HG03342 (cell line): ENCODE measurements around the gene ARID1B.
"Not testable (repeated sequence)": the region's sequence is repeated elsewhere in the genome, so short reads cannot be mapped to it uniquely, and the experiment has no call there.

ENCODE experiments used
- ATAC-seq: cut with Tn5 transposase; IDR thresholded peaks from one replicate; pipeline ENCODE4 v1.9.1; 2021; ENCODE audit warnings: mild to moderate bottlenecking, moderate library complexity; ENCODE audit not compliant: unreplicated experiment

The ARID1B gene

GRCh38 chr6:157038610-157039009 lies 261.4 kb downstream of the ARID1B start:
- ATAC-seq: no peak

DNA sequence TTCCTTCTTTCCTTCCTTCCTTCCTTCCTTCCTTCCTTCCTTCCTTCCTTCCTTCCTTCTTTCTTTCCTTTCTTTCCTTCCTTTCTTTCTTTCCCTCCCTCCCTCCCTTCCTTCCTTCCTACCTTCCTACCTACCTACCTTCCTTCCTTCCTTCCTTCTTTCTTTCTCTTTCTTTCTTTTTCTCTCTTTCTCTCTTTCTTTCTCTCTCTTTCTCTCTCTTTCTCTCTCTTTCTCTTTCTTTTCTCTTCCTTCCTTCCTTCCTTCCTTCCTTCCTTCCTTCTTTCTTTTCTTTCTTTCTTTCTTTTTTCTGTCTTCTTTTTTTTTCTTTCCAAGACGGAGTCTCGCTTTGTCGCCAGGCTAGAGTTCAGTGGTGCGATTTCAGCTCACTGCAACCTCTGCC lies 262.5 kb downstream of the ARID1B start:
- not testable (repeated sequence) for ATAC-seq

DNA sequence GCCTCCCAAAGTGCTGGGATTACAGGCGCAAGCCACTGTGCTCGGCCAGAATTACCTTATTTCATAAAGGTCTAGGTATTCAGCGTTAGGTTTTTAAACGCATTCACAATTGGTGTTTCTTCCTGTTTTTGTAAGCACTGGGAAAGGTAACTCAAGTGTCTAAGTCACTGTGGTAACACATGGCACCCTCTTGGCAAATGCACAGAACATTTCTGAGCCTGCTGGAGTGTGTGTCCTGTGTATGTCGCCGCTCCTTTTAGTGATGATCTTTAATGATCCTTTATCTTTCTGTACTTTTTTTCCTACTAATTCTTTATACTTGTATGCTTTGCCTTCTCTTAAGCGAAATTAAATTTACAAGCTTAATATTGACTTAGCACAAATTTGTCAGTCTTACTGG lies 263.0 kb downstream of the ARID1B start:
- ATAC-seq: no peak

DNA sequence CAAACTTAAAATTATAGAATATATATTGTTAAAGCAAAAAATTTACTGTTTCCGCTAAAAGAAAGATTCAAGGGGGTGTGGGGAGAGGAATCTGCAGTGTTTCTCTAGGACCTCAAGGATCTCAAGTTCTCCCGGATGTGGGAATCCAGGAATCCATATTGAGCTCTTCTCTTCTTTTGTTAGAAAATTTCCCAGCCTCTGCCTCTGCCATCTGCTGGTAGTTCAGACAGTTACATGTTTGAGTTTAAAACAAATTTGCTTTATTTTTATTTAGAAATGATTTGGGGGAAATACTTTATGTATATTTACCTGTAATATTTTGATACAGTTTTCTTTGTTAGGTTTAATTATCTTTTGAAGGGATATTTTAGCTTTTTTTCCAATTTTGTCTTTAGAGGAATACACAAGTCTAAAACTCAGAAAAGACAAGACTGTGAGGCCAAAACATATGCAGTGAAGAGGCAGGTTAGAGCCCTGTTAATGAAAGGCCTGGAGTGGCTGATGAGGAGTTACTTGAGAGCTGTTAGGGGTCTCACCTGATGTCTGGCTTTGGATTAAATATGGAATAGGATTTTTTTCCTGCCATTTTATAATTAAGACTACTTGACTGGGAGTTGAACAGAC lies 268.8 kb downstream of the ARID1B start:
- no peak for ATAC-seq

- ATAC-seq: no peak
Observed at GRCh38 chr6:157046776-157047175, 269.6 kb downstream of the ARID1B start.

- no peak for ATAC-seq
Observed at GRCh38 chr6:157047328-157047727, 270.1 kb downstream of the ARID1B start.

DNA sequence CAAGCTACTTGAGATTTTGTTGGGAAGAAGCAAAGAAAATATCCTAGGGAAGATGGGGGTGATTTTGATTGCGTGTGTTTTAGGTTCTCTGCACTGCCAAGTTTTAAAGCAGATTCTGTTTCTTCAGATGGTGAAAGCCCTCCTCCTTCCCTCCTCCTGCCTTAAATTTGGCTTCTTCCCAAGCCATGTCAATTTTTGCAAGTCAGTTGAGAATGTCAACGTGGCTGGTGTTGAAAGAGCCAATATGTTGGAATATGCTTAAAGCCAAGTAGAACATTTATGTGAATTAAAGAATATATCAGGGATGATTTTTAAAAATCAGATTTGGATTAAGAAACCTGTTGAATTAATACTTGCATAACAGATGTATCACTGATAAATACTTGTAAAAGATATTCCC lies 270.8 kb downstream of the ARID1B start:
- no peak for ATAC-seq

DNA sequence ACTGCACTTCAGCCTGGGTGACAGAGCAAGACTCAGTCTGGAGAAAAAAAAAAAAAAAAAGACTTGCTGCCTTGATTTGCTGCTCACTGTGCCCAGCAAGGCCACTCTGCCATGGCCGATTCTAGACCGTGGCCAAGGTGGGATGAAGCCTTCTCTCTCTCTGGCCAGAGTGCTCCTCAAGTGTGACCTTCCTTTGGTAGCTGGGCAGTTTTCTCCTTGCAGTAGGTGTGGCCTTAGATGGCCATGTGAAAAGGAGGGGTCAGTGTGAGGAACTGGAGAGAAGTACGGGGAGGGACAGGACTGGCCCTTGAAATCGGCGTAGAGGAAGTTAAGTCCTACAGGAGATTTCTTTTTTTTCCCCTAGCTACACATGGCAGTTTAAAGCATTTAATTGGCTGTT lies 272.0 kb downstream of the ARID1B start:
- ATAC-seq: no peak

DNA sequence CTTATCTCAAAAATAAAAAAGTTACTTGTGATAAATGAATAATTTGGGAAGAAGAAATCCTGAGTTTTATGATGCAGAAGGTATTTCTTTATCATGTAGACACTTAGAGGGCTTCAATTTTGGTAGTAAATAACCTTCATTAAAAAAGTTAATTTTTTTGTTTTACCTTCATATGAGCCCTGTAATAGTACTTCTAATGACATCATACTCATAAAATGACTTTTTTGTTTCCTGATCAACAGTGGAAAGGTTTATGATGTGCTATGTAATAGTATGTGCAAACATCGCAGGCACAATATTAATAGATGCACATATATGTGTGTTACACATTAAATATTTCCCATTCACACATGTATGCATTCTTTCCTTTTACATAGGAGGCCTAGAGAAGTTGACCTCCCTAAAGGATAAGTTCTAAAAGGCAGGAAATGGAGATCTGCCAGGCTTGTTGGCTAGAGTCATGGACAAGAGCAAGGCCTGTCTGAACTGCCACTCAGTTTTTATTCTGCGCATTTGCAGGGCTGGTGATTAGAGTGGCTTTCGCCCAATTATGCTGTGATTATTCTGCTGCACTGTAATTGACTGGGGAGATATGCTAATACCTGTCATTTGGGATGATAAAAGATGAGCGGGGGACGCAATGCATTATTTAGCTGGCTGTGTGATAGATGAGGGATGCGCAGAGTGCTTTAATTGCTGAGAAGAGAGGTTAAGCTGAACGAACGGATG lies 273.5 kb downstream of the ARID1B start:
- no peak for ATAC-seq

GRCh38 chr6:157054531-157054979 lies 277.4 kb downstream of the ARID1B start:
- ATAC-seq: peak; percentile 81

GRCh38 chr6:157055863-157056262 lies 278.7 kb downstream of the ARID1B start:
- no peak for ATAC-seq

DNA sequence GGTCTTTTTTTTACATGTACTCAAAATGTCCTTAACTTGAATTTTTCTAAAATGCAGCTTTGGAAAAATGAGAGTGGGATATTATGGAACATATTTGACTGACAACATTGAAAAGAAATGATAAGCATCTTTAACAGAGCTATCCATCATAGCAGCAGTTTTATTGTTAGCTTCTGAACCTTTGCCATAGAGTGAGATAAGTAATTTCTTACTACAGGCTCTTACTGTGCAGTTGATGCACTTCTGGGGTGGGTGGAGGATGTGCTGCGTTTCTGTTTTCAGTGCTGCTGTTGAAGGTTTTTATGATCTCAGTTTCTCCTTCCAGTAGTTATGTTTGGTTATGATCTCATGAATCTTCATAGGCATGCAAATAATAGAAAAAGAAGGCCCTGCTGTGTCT lies 279.1 kb downstream of the ARID1B start:
- ATAC-seq: no peak

GRCh38 chr6:157058574-157058973 lies 281.4 kb downstream of the ARID1B start:
- ATAC-seq: no peak

DNA sequence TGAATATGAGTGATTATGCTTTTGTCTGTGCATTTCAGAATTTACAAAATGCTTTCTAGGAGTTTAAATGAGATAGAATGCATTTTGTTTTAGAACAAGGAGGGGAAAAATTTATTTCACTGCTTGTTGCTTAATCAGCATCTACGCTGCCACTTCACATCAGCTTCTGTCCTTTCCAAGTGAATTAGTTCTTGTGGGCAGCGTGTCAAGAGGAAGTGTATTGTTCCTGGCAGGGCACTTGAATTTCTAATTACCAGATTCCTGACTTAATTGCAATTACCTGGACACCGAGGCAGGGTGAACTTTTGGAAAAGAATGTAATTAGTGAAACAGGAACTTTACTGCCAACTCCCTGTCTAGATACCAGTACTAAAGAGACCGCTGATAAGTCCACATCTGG lies 282.6 kb downstream of the ARID1B start:
- no peak for ATAC-seq

GRCh38 chr6:157060440-157060952 lies 283.3 kb downstream of the ARID1B start:
- ATAC-seq: no peak

DNA sequence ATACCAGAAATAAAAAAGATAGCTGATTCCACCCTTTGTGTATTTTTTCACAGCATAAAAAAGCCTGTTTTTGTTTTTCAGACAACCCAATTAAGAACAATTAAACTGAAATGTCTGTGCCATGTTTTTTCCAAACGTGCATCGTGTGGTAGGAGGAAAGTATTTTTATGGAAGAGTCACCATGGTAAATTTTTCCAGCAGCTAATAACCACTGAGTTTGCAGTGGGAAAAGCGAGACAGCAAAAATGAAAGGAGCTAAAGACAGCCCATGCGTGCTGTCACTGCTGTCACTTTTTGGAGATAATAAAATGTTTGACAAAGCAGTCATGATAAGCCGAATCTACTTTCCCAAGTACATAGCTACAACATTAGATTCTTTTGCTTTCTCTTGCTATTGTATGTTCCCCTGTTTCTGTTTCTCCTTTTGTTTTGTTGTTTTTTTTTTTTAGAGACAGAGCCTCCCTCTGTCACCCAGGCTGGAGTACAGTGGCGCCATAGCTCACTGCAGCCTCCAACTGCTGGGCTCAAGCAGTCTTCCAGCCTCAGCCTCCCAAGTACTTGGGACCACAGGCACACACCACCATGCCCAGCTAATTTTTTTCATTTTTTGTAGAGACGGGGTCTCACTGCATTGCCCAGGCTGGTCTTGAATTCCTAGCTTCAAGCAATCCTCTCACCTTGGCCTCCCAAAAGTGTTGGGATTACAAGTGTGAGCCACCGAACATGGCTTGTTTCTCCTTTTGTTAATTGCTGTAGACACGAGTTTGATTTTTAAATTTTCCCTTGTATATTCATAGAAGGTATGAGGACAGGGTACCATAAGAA lies 284.8 kb downstream of the ARID1B start:
- ATAC-seq: no peak

- no peak for ATAC-seq
Observed at GRCh38 chr6:157063176-157063905, 286.2 kb downstream of the ARID1B start.

GRCh38 chr6:157063923-157064322 lies 286.7 kb downstream of the ARID1B start:
- ATAC-seq: no peak

- ATAC-seq: no peak
Observed at GRCh38 chr6:157064502-157064901, 287.3 kb downstream of the ARID1B start.

DNA sequence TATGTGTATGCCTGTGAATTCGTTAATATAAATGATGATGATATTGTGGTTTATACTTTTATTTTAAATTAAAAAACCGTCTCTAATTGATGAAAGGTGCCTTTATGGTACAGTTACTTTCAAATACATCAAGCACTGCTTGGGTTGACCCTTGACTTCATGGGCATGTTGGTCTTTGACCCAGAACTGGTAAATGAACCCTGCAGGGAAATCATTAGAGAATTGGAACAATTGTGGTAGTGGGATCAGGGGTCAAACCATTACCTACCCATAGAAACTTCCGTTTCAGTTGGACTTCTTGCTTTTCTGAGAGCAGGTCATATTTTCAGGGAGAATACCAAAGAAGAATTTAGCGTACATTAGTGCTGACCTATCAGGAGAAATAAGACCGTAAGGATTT lies 288.2 kb downstream of the ARID1B start:
- no peak for ATAC-seq
